ENCODE results near the gene USP47.

Gene USP47, protein sequence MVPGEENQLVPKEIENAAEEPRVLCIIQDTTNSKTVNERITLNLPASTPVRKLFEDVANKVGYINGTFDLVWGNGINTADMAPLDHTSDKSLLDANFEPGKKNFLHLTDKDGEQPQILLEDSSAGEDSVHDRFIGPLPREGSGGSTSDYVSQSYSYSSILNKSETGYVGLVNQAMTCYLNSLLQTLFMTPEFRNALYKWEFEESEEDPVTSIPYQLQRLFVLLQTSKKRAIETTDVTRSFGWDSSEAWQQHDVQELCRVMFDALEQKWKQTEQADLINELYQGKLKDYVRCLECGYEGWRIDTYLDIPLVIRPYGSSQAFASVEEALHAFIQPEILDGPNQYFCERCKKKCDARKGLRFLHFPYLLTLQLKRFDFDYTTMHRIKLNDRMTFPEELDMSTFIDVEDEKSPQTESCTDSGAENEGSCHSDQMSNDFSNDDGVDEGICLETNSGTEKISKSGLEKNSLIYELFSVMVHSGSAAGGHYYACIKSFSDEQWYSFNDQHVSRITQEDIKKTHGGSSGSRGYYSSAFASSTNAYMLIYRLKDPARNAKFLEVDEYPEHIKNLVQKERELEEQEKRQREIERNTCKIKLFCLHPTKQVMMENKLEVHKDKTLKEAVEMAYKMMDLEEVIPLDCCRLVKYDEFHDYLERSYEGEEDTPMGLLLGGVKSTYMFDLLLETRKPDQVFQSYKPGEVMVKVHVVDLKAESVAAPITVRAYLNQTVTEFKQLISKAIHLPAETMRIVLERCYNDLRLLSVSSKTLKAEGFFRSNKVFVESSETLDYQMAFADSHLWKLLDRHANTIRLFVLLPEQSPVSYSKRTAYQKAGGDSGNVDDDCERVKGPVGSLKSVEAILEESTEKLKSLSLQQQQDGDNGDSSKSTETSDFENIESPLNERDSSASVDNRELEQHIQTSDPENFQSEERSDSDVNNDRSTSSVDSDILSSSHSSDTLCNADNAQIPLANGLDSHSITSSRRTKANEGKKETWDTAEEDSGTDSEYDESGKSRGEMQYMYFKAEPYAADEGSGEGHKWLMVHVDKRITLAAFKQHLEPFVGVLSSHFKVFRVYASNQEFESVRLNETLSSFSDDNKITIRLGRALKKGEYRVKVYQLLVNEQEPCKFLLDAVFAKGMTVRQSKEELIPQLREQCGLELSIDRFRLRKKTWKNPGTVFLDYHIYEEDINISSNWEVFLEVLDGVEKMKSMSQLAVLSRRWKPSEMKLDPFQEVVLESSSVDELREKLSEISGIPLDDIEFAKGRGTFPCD (N-terminal part only)

DNA sequence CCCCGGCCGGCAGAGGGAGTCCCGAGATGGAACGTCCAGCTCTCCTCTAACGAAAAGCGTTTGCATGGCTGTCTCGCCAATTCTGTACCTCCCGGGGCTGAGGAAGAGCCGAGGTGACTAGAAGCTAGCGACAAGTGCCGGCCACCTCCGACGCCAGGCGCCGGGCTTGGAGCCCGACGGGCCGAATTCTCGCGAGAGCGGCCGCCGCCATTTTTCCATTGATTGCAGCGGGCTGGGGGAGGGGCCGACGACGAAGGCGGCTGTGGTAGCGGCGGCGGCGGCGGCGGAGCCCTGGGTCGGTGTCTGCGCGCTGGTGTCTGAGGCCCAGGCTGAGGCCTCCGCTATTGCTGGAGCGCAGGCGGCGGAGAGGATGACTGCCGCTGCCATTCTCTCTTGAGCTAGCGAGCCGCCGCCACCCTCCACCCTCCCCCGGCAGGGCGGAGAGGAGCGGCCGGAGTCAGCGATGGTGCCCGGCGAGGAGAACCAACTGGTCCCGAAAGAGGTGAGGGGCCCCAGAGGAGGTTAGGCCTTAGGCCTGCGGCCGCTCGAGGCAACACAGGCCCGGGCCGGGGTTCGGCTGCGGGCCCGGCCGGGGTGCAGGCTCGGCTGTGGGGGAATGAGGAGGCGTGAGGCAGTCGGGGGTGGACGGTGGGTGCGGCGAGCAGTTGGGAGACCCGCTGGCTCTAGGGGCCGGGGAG lies at the start of gene USP47:
Gene USP47, plus strand, starts transcription at position 250 of the 698 bp plus-strand sequence. Its CDS starts 214 bp downstream, at position 464.
- H3K4me3 ChIP-seq (ENCODE audit: low read depth, low read length): peak within 1 kb of the TSS; percentile 92
- H3K27me3 ChIP-seq (ENCODE audit: insufficient read depth, low read length): no peaks in the 10 kb centered on the region
- peaks cover 50% of the 10 kb centered on the region for H3K79me2 ChIP-seq (ENCODE audit: control insufficient read depth, insufficient read depth, low read length, unreplicated experiment)

DNA sequence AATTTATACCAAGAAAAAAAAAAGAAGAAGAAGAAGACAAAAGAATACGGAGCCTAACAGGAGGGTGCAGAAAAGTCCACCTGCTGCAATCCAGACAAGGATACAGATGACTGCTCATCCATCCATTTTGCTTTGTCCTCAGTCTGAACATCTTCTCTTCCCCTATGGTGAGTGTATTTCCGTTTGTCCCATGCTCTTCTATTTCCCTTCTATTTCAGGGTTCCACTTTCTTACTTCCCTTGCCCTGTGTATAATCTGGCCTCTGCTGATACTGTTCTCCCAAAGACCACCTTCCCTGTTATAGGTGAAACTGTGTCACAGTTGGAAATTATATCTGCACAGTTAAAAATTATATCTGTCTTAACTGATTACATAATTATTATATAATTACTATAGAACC lies 48.7 kb upstream of the USP47 start:
- H3K79me2 ChIP-seq (ENCODE audit: control insufficient read depth, insufficient read depth, low read length, unreplicated experiment): no peaks in the 10 kb centered on the region
- peaks cover 11% of the 10 kb centered on the region; the same call in 1 of the 2 replicates for H3K27me3 ChIP-seq (ENCODE audit: insufficient read depth, low read length)
- no peak overlapping the region for H3K27ac ChIP-seq (ENCODE audit: low read depth, low read length)
- no peak overlapping the region for H3K4me3 ChIP-seq (ENCODE audit: low read depth, low read length)
- no peaks in the 10 kb centered on the region for H3K4me1 ChIP-seq (ENCODE audit: control insufficient read depth, insufficient read depth, low read length, unreplicated experiment)
- no peak overlapping the region for H2AFZ ChIP-seq (ENCODE audit: low read length, unreplicated experiment)
- no peaks in the 10 kb centered on the region for H3K36me3 ChIP-seq (ENCODE audit: insufficient read depth, low read length)

More for the DNA sequence above, at the start of gene USP47:
- no peaks in the 10 kb centered on the region for H3K36me3 ChIP-seq (ENCODE audit: insufficient read depth, low read length)
- peaks cover 41% of the 10 kb centered on the region for H3K4me1 ChIP-seq (ENCODE audit: control insufficient read depth, insufficient read depth, low read length, unreplicated experiment)
- H3K27ac ChIP-seq (ENCODE audit: low read depth, low read length): peak within 1 kb of the TSS; percentile 89
- H2AFZ ChIP-seq (ENCODE audit: low read length, unreplicated experiment): peak within 1 kb of the TSS; percentile 95

DNA sequence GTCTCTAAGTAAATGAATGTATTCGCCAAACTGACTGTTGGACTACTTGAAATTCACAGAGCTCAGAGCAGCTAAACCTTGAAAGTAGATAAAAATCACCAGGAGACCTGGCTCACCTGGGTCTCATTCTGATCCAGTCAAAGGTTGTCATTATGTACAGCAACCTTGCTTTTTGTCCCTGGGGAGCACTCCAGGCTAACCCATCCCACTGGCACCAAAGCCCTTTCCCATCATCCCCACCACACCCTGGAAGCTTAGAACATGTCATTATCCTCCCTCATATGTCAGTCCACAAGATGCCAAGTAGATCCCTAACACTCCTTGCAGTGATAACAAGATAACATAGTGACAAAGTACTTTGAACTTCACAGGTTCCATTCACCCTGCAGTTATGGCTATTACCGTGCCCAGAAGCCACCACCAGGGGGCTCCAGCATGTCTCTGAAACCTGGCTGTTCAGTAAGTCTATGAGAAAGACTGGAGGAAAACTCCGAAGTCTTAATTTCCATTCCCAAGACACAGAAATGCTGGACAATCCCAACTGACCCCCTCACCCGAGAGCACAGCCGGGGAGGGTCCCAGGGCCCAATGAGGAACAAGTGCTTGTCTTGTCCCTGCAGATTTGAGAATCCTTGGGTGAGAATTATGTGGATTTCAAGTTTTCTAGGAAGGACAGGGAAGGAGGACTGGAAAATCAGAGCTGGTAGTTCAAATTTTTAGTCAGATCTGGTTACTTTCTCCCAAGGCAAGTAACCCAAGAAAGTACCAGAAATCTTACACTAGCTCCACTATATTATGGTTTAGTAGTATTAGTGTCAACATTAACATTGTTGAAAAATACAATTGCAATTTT lies 43.0 kb upstream of the USP47 start:
- Histone ChIP-seq H3K4me1 (ENCODE audit: control insufficient read depth, insufficient read depth, low read length, unreplicated experiment) (peaks cover 4% of the 10 kb centered on the region), H3K79me2 (ENCODE audit: control insufficient read depth, insufficient read depth, low read length, unreplicated experiment) (no peaks in the 10 kb centered on the region), H3K27me3 (ENCODE audit: insufficient read depth, low read length) (peaks cover 22% of the 10 kb centered on the region), H3K36me3 (ENCODE audit: insufficient read depth, low read length) (no peaks in the 10 kb centered on the region), H2AFZ (ENCODE audit: low read length, unreplicated experiment) (peak overlapping the region; percentile 84), H3K4me3 (ENCODE audit: low read depth, low read length) (no peak overlapping the region), H3K27ac (ENCODE audit: low read depth, low read length) (no peak overlapping the region)

DNA sequence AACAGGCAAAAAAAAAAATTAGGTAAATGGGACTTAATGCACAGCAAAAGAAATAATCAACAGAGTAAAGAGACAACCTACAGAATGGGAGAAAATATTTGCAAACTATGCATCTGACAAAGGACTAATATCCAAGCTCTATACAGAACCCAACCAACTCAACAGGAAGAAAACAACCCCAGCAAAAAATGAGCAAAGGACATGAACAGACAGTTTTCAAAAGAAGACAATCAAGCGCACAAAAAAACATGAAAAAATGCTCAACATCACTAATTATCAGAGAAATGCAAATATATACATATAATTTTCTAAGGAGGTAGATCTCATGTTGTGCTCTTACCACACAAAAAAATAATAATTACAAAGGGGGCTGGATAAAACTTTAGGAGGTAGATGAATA lies 36.5 kb upstream of the USP47 start:
- Histone ChIP-seq H3K4me1 (ENCODE audit: control insufficient read depth, insufficient read depth, low read length, unreplicated experiment) (no peaks in the 10 kb centered on the region), H3K27me3 (ENCODE audit: insufficient read depth, low read length) (peaks cover 11% of the 10 kb centered on the region)

DNA sequence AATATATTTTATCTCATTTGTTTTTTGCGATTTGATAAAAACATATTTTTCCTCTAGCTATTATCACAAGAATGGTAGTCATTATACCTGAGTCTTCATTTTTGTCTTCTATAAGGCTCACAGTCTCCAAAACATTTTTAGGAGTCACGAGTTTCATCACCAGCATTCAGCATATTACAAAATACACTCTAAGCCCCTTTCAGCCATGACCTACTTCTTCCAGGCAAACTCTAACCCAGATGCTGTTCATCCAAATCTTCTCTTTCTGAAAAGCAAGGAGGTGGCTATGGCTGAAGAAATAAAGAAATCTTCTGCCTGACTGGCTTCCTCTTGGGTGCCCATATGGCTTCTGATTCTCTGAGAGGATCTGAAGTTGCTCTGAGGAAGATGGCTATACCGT lies 35.7 kb upstream of the USP47 start:
- H3K4me3 ChIP-seq (ENCODE audit: low read depth, low read length): no peak overlapping the region
- H3K4me1 ChIP-seq (ENCODE audit: control insufficient read depth, insufficient read depth, low read length, unreplicated experiment): no peaks in the 10 kb centered on the region
- no peaks in the 10 kb centered on the region for H3K36me3 ChIP-seq (ENCODE audit: insufficient read depth, low read length)
- H3K27me3 ChIP-seq (ENCODE audit: insufficient read depth, low read length): peaks cover 7% of the 10 kb centered on the region
- no peak overlapping the region for H2AFZ ChIP-seq (ENCODE audit: low read length, unreplicated experiment)
- H3K79me2 ChIP-seq (ENCODE audit: control insufficient read depth, insufficient read depth, low read length, unreplicated experiment): no peaks in the 10 kb centered on the region
- no peak overlapping the region for H3K27ac ChIP-seq (ENCODE audit: low read depth, low read length)

More for the DNA sequence above, 36.5 kb upstream of the USP47 start:
- H3K79me2 ChIP-seq (ENCODE audit: control insufficient read depth, insufficient read depth, low read length, unreplicated experiment): no peaks in the 10 kb centered on the region
- no peak overlapping the region for H2AFZ ChIP-seq (ENCODE audit: low read length, unreplicated experiment)
- no peak overlapping the region for H3K27ac ChIP-seq (ENCODE audit: low read depth, low read length)
- H3K36me3 ChIP-seq (ENCODE audit: insufficient read depth, low read length): no peaks in the 10 kb centered on the region
- no peak overlapping the region for H3K4me3 ChIP-seq (ENCODE audit: low read depth, low read length)

DNA sequence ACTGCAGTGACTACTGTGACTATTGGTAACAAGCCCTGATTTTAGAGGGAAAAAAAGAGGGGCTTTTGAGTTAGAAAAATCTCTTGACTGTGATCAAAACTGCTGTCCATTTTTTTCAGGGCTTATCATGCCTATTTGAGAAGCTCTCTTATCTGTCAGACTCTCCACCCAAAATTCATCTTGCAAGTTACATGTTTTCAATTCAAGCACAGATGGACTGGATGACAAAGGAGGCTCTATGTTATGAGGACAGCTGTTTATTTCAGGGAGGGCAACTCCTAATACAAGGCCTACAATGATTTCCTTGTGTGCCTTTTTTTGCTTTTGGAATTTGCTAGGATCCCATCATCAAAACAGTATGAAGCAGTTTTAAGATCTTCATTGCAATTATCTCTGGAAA lies 35.2 kb upstream of the USP47 start:
- no peaks in the 10 kb centered on the region for H3K36me3 ChIP-seq (ENCODE audit: insufficient read depth, low read length)
- no peaks in the 10 kb centered on the region for H3K79me2 ChIP-seq (ENCODE audit: control insufficient read depth, insufficient read depth, low read length, unreplicated experiment)
- H3K27me3 ChIP-seq (ENCODE audit: insufficient read depth, low read length): 0 out of 2 replicates have a peak, but pooled peaks cover 1% of the 10 kb centered on the region
- H3K27ac ChIP-seq (ENCODE audit: low read depth, low read length): no peak overlapping the region
- H3K4me3 ChIP-seq (ENCODE audit: low read depth, low read length): no peak overlapping the region
- no peak overlapping the region for H2AFZ ChIP-seq (ENCODE audit: low read length, unreplicated experiment)
- H3K4me1 ChIP-seq (ENCODE audit: control insufficient read depth, insufficient read depth, low read length, unreplicated experiment): no peaks in the 10 kb centered on the region

DNA sequence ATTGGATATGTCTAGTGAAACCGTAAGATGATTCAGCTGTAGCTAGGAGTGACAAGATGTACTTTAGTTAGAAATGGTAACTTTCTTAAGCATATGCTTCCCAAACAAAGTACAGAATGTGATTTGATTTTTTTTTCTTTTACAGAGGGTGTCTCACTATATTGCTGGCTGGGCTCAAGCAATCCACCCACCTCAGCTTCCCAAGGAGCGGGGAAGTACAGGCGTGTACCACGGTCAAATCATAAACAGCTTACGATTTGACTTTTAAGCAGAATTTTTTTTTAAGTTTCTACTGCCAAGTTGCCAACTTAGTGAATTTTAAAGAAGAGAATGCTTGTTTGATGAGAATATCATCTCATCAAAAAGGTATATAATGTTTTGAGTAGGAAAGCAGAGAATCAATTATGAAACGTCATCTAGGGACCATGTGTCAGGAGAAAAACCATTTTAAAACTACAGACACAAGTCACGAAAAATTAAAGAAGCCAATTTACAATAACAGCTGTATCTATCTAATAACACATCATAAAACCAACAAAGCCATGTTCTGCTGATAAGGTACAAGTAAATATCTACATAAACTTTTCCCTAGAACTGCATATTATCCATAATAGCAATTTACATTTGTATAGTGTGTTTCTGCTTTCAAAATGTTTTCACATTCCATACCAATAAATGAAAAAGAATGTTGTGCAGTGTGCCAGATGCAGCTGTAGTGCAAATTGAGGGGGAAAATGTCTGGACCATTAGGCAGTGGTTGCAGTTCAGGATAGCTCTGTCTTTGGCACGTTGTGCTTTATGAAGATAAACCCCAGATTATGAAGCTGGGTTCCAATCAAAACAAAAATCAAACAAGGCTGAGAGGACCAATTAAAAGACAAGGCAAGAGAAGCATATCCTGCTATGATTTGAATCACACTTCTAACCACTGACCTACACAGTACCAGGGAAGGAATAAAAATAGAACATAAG lies 33.7 kb upstream of the USP47 start:
- Histone ChIP-seq H3K27ac (ENCODE audit: low read depth, low read length) (no peak overlapping the region), H2AFZ (ENCODE audit: low read length, unreplicated experiment) (no peak overlapping the region), H3K36me3 (ENCODE audit: insufficient read depth, low read length) (no peaks in the 10 kb centered on the region), H3K4me1 (ENCODE audit: control insufficient read depth, insufficient read depth, low read length, unreplicated experiment) (peaks cover under 1% of the 10 kb centered on the region), H3K79me2 (ENCODE audit: control insufficient read depth, insufficient read depth, low read length, unreplicated experiment) (no peaks in the 10 kb centered on the region), H3K4me3 (ENCODE audit: low read depth, low read length) (no peak overlapping the region), H3K27me3 (ENCODE audit: insufficient read depth, low read length) (no peaks in the 10 kb centered on the region)

DNA sequence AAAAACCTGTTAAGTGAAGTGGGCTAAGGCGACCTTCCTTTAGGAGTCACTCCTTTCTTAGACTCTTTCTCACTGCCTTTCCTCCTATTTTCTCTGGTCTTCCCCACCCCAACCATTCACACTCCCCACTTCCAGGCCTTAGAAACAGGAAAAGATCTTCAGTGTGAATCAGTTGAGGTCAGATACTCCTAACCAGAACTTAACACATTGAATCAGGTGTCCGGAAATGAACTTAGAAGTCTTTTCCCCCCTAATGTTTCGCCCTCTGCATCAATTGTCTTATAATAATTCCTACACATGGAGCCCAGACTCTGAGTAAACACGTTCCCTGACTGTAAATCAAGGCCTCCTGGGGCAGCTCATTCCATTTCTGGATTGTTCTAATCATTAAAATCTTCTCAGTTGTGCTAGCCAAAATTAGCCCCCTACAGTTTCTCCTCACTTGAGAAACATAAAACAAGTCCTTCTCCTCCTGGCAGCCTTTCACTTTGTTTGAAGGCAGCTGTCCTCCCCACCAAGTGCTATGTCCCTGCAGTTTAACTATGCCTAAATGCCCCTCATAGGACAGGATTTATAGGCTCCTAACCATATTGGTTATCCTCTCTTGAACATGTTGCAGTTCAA lies 32.7 kb upstream of the USP47 start:
- H3K27me3 ChIP-seq (ENCODE audit: insufficient read depth, low read length): no peaks in the 10 kb centered on the region
- no peaks in the 10 kb centered on the region for H3K36me3 ChIP-seq (ENCODE audit: insufficient read depth, low read length)
- H3K79me2 ChIP-seq (ENCODE audit: control insufficient read depth, insufficient read depth, low read length, unreplicated experiment): no peaks in the 10 kb centered on the region
- H3K27ac ChIP-seq (ENCODE audit: low read depth, low read length): no peak overlapping the region
- peaks cover 10% of the 10 kb centered on the region for H3K4me1 ChIP-seq (ENCODE audit: control insufficient read depth, insufficient read depth, low read length, unreplicated experiment)
- no peak overlapping the region for H2AFZ ChIP-seq (ENCODE audit: low read length, unreplicated experiment)
- H3K4me3 ChIP-seq (ENCODE audit: low read depth, low read length): no peak overlapping the region

Measured in ACC112 (cell line).